BJ (cell line): Measurements from ENCODE around the gene ETS1. TPM values are rescaled to one million over a fixed set of nuclear protein-coding genes. Genes with fewer than 3 reads are reported as not detected.

Experiments used
- CTCF ChIA-PET: fragments of 350-600 bp; formaldehyde crosslinking; extraction: SDS; loops from one replicate; lab custom pipeline; 2021; ENCODE audit warnings: antibody characterized with exemption, inconsistent platforms; lab: Yijun Ruan, JAX
- POLR2A ChIA-PET: fragments of 300-600 bp; sonication (Branson Sonifier 250); formaldehyde crosslinking; extraction: SDS; loops from one replicate; lab custom pipeline; 2021; ENCODE audit warnings: antibody characterized with exemption; lab: Charles Lee
- DNase-seq: peaks from one replicate; pipeline ENCODE4 v3.0.0-alpha.2; 2011; ENCODE audit warnings: low read depth
- H3K27me3 ChIP-seq: 2 replicates; pipeline ENCODE4 v1.6.0; 2011; ENCODE audit warnings: low read length; ENCODE audit not compliant: control insufficient read depth, insufficient read depth
- H3K36me3 ChIP-seq: 2 replicates; pipeline ENCODE4 v1.5.1; 2011; ENCODE audit warnings: low read length; ENCODE audit not compliant: control insufficient read depth, insufficient read depth
- H3K4me3 ChIP-seq: 2 replicates; pipeline ENCODE4 v1.5.1; 2011; ENCODE audit warnings: low read depth, mild to moderate bottlenecking, control low read depth, low read length
- CTCF ChIP-seq: IDR thresholded peaks from 2 replicates; pipeline ENCODE4 v1.5.1; 2011; ENCODE audit warnings: low read depth, mild to moderate bottlenecking, control low read depth, inconsistent platforms, low read length, moderate library complexity; ENCODE audit not compliant: insufficient read depth
- polyA plus RNA-seq: library from polyadenylated mRNA; depleted of rRNA; stranded (reverse); fragments of >200 nt; gene quantifications from 2 replicates; pipeline ENCODE4 v1.2.3, GENCODE V29; 2011

ETS1 gene
- polyA plus RNA-seq, 1 experiment: 38.5 TPM

DNA sequence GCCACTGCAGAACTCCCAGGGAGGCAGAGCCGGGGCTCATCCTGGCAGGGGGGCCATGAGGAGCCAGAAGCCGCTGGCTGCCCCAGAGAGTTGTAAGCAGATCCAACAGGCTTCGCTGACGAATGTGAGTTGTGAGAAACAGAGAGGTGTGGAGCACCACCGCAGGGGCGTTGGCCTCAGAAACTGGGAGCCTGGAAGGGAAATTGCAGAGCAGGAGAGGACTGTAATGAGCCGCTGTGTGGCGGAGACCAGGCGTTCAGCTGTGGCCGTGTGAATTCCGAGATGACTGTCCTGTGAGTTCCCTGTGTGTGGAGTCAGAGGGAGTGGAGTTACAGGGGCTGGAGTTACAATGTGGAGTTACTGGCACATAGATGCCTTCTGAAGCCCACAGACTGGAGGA, 27.7 kb upstream of the ETS1 start:
- POLR2A ChIA-PET: no interaction called here
- CTCF ChIA-PET: no interaction called here
- no peak for TF ChIP-seq CTCF

GRCh38 chr11:128614026-128614425, 26.7 kb upstream of the ETS1 start:
- POLR2A ChIA-PET: no interaction called here
- Histone ChIP-seq H3K27me3 (peaks cover 9% of the 10 kb centered on the region), H3K4me3 (no peak overlapping the region), H3K36me3 (no peaks in the 10 kb centered on the region)
- no peak for DNase-seq
- CTCF ChIA-PET: no interaction called here
- no peak for TF ChIP-seq CTCF

More for the DNA sequence above, 27.7 kb upstream of the ETS1 start:
- no peak overlapping the region for H3K4me3 ChIP-seq
- DNase-seq: no peak
- H3K36me3 ChIP-seq: no peaks in the 10 kb centered on the region
- H3K27me3 ChIP-seq: peaks cover 9% of the 10 kb centered on the region

GRCh38 chr11:128613300-128613995, 26.1 kb upstream of the ETS1 start:
- Histone ChIP-seq H3K36me3 (no peaks in the 10 kb centered on the region), H3K4me3 (no peak overlapping the region), H3K27me3 (peaks cover 12% of the 10 kb centered on the region)
- ChIA-PET POLR2A (no interaction called here), CTCF (interaction anchor here (1.3 kb wide), 1 partner anchor 9 kb away, joined by 3 read pairs; no protein-coding TSS in a partner anchor)
- no peak for DNase-seq
- TF ChIP-seq CTCF: no peak

GRCh38 chr11:128610721-128611617, 23.6 kb upstream of the ETS1 start:
- POLR2A ChIA-PET: interaction anchor here (0.6 kb wide), 1 partner anchor 584 kb away, joined by 13 read pairs; no protein-coding TSS in a partner anchor
- CTCF ChIA-PET: interaction anchor here (0.8 kb wide), 1 partner anchor 11 kb away, joined by 3 read pairs; no protein-coding TSS in a partner anchor
- no peak for TF ChIP-seq CTCF
- Histone ChIP-seq H3K27me3 (peaks cover 12% of the 10 kb centered on the region), H3K4me3 (no peak overlapping the region), H3K36me3 (no peaks in the 10 kb centered on the region)
- DNase-seq: no peak

- Histone ChIP-seq H3K4me3 (no peak overlapping the region), H3K27me3 (peaks cover 12% of the 10 kb centered on the region), H3K36me3 (no peaks in the 10 kb centered on the region)
- no peak for TF ChIP-seq CTCF
- no peak for DNase-seq
- POLR2A ChIA-PET: no interaction called here
- CTCF ChIA-PET: interaction anchor here (0.9 kb wide), 1 partner anchor 104 kb away, joined by 3 read pairs; no protein-coding TSS in a partner anchor
These were observed 22.4 kb upstream of the ETS1 start for GRCh38 chr11:128609785-128610184.
